HepG2 (cell line): Measurements from ENCODE around the gene ZNRF3. TPM values are rescaled to one million over a fixed set of nuclear protein-coding genes. Genes with fewer than 3 reads are reported as not detected.
A peak's percentile ranks its signal among the peaks of the same experiment; 100 is the strongest.

Experiments used
- ARNT ChIP-seq: fragments of 450-650 bp; IDR thresholded peaks from 2 replicates; pipeline ENCODE4 v1.6.1; 2017
- BHLHE40 ChIP-seq: IDR thresholded peaks from 2 replicates; pipeline ENCODE4 v1.6.1; 2011; ENCODE audit warnings: low read length, improper control_type of control experiment
- HMG20B ChIP-seq: conservative IDR thresholded peaks from 2 replicates; pipeline ENCODE4 v1.6.1; 2016; ENCODE audit warnings: missing genetic modification reagents, missing compliant biosample characterization
- JARID2 ChIP-seq: sonication (generic); formaldehyde crosslinking; IDR thresholded peaks from 2 replicates; pipeline ENCODE4 v1.8.1; 2023; ENCODE audit warnings: missing genetic modification reagents, inconsistent platforms; ENCODE audit not compliant: insufficient replicate concordance
- MAZ ChIP-seq, 2 experiments: sonication (generic) in 1 of 2; formaldehyde crosslinking in 1 of 2; IDR thresholded peaks; 2 replicates each; pipeline versions ENCODE4 v1.5.0 to v1.6.1; 2012 to 2020; ENCODE audit warnings: low read depth in 2 of 2, mild to moderate bottlenecking in 2 of 2, borderline replicate concordance in 1 of 2, improper control_type of control experiment in 1 of 2, low read length in 1 of 2, missing genetic modification reagents in 1 of 2, moderate library complexity in 1 of 2
- MEIS1 ChIP-seq: sonication (generic); formaldehyde crosslinking; IDR thresholded peaks from 2 replicates; pipeline ENCODE4 v1.9.0; 2021; ENCODE audit warnings: mild to moderate bottlenecking, missing genetic modification reagents, moderate library complexity, borderline replicate concordance
- MTA1 ChIP-seq: sonication (generic); formaldehyde crosslinking; IDR thresholded peaks from 2 replicates; pipeline ENCODE4 v1.4.0; 2020; ENCODE audit warnings: missing genetic modification reagents, mild to moderate bottlenecking, borderline replicate concordance
- MTF1 ChIP-seq: sonication (generic); formaldehyde crosslinking; IDR thresholded peaks from 2 replicates; pipeline ENCODE4 v1.5.0; 2020; ENCODE audit warnings: missing genetic modification reagents
- NFYB ChIP-seq: sonication (generic); formaldehyde crosslinking; IDR thresholded peaks from 2 replicates; pipeline ENCODE4 v1.4.0; 2020; ENCODE audit warnings: missing genetic modification reagents
- NONO ChIP-seq, 2 experiments: fragments of 450-650 bp in 1 of 2; sonication (generic) in 1 of 2; formaldehyde crosslinking in 1 of 2; IDR thresholded peaks in 1 of 2; conservative IDR thresholded peaks in 1 of 2; 2 replicates each; pipeline versions ENCODE4 v1.6.1 to v1.8.0; 2017 to 2022; ENCODE audit warnings: mild to moderate bottlenecking in 1 of 2, missing genetic modification reagents in 1 of 2, moderate library complexity in 1 of 2
- PHF5A ChIP-seq: IDR thresholded peaks from one replicate; pipeline ENCODE4 v1.6.1; 2018; ENCODE audit warnings: low read depth, missing genetic modification reagents; ENCODE audit not compliant: unreplicated experiment
- PRPF4 ChIP-seq: fragments of 200-400 bp; formaldehyde crosslinking; IDR thresholded peaks from 2 replicates; pipeline ENCODE4 v1.6.1; 2016; ENCODE audit warnings: low read length, low read depth; ENCODE audit not compliant: poor library complexity, severe bottlenecking
- TEAD3 ChIP-seq: optimal IDR thresholded peaks from 2 replicates; pipeline ENCODE3; 2016; ENCODE audit warnings: borderline replicate concordance
- TRIM24 ChIP-seq: sonication (generic); formaldehyde crosslinking; IDR thresholded peaks from 2 replicates; pipeline ENCODE4 v1.8.0; 2022; ENCODE audit warnings: mild to moderate bottlenecking, missing genetic modification reagents
- XRCC5 ChIP-seq: fragments of 200-400 bp; formaldehyde crosslinking; optimal IDR thresholded peaks from 2 replicates; pipeline ENCODE3; 2017; ENCODE audit warnings: mild to moderate bottlenecking, low read length
- ZNF333 ChIP-seq: sonication (generic); formaldehyde crosslinking; IDR thresholded peaks from 2 replicates; pipeline ENCODE4 v1.4.0; 2020; ENCODE audit warnings: mild to moderate bottlenecking, missing genetic modification reagents, borderline replicate concordance
- ZNF441 ChIP-seq: sonication (generic); formaldehyde crosslinking; IDR thresholded peaks from 2 replicates; pipeline ENCODE4 v1.7.0; 2021; ENCODE audit warnings: missing genetic modification reagents, borderline replicate concordance
- ZNF598 ChIP-seq: sonication (generic); formaldehyde crosslinking; IDR thresholded peaks from 2 replicates; pipeline ENCODE4 v1.5.1; 2020; ENCODE audit warnings: mild to moderate bottlenecking, missing genetic modification reagents, borderline replicate concordance
- polyA plus RNA-seq, 8 experiments: library from polyadenylated mRNA; depleted of rRNA in 3 of 8; stranded (reverse) in 7 of 8; unstranded in 1 of 8; fragments of >200 nt; fragmentation: Illumina TruSeq in 4 of 8; extraction: Trizol in 4 of 8; gene quantifications; 2 replicates each; pipeline versions ENCODE4 v1.2.1 to v1.2.3, GENCODE V29; 2011 to 2016; ENCODE audit warnings: low read depth in 4 of 8, missing spikeins in 1 of 8, mixed read lengths in 1 of 8; ENCODE audit not compliant: insufficient read depth in 1 of 8
- total RNA-seq, 5 experiments: library from RNA; depleted of rRNA; stranded (reverse); fragments of >200 nt; fragmentation: Illumina TruSeq; extraction: Trizol; gene quantifications; 2 replicates each; pipeline ENCODE4 v1.2.3, GENCODE V29; 2016; ENCODE audit warnings: low read depth in 1 of 5
- TF ChIP-seq, protein P1 (sequence below): sonication (generic); IDR thresholded peaks from 2 replicates; pipeline ENCODE4 v1.6.1; 2016; ENCODE audit warnings: low read depth, borderline replicate concordance
- TF ChIP-seq, protein P2 (sequence below): sonication (generic); formaldehyde crosslinking; IDR thresholded peaks from 2 replicates; pipeline ENCODE4 v1.4.0; 2020; ENCODE audit warnings: low read depth, mild to moderate bottlenecking, missing genetic modification reagents
- TF ChIP-seq, protein P3 (sequence below), 2 experiments: sonication (generic) in 1 of 2; formaldehyde crosslinking in 1 of 2; IDR thresholded peaks; 2 replicates each; pipeline versions ENCODE4 v1.6.1 to v1.9.0; 2014 to 2022; ENCODE audit warnings: antibody characterized with exemption in 1 of 2, borderline replicate concordance in 1 of 2, inconsistent platforms in 1 of 2, low read depth in 1 of 2, missing genetic modification reagents in 1 of 2

The ZNRF3 gene
- total and polyA plus RNA-seq, 2 of the 13 experiments (the other 11 are each of a cell fraction or from before 2014, with no cell fraction given), result 20.3 to 36.7 TPM

DNA sequence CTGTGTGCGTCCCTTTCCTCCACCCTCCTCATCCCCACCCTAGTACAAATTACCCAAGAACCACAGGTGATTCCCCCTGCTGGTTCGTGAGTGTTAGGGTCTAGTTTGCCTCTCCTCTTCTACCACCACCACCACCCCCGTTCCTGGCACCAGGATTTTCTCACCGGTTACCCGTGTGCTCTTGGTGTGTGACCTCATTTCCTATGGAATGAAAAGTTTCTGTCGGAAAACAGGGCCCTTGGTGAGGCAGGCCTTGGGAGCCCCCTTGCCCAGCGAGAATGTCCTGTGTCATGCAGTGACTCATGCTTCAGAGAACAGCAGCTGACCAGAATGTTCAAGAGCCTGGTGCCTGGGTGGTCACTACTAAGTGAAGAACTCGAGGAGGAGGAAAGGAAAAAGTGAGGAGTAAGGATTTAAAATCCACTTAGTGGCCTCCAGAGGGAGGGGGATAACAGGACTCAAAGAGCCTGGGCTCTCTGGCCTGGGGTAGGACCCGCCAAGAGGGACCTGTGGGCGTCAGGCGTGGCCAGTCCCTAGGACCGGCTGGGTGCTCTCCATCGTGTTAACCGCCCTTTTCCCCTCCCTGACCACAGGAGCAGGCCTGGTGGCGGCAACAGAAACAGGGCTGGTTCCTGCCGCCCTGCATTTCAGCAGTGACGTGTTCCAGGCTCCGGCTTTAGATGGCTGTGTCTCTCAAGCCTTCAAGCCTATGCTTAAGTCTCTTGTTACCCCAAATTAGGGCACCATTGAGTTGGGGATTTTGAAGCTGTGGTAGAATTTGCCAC is 148.0 kb downstream of the ZNRF3 start (continued):
- TF ChIP-seq NONO (IDR thresholded peaks at IDR 0.05) (no peak), NONO (CRISPR knock-in tag; conservative IDR thresholded peaks at IDR 0.05) (no peak), ZNF333 (CRISPR knock-in tag) (no peak), MTF1 (CRISPR knock-in tag) (no peak), TRIM24 (CRISPR knock-in tag) (no peak), HMG20B (no peak), PRPF4 (no peak), TEAD3 (CRISPR knock-in tag) (peak; percentile 75), NFYB (no peak), ZNF441 (no peak), MTA1 (no peak; the same call in 1 of the 2 replicates), ZNF598 (CRISPR knock-in tag) (no peak), ARNT (no peak), PHF5A (CRISPR knock-in tag) (no peak), XRCC5 (peak; percentile 16), BHLHE40 (no peak), MEIS1 (CRISPR knock-in tag) (0 out of 2 replicates have a peak, but pooled peaks have one; percentile 28), MAZ (IDR thresholded peaks at IDR 0.05; ENCODE audit: borderline replicate concordance, low read depth, low read length) (no peak), MAZ (CRISPR knock-in tag; IDR thresholded peaks at IDR 0.05; ENCODE audit: low read depth) (no peak), JARID2 (no peak)
- TF ChIP-seq, protein P1, sequence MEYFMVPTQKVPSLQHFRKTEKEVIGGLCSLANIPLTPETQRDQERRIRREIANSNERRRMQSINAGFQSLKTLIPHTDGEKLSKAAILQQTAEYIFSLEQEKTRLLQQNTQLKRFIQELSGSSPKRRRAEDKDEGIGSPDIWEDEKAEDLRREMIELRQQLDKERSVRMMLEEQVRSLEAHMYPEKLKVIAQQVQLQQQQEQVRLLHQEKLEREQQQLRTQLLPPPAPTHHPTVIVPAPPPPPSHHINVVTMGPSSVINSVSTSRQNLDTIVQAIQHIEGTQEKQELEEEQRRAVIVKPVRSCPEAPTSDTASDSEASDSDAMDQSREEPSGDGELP, result peak; percentile 78; the same call in 1 of the 2 replicates
- TF ChIP-seq, protein P2, sequence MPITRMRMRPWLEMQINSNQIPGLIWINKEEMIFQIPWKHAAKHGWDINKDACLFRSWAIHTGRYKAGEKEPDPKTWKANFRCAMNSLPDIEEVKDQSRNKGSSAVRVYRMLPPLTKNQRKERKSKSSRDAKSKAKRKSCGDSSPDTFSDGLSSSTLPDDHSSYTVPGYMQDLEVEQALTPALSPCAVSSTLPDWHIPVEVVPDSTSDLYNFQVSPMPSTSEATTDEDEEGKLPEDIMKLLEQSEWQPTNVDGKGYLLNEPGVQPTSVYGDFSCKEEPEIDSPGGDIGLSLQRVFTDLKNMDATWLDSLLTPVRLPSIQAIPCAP (CRISPR knock-in tag), result no peak
- TF ChIP-seq, protein P3, sequence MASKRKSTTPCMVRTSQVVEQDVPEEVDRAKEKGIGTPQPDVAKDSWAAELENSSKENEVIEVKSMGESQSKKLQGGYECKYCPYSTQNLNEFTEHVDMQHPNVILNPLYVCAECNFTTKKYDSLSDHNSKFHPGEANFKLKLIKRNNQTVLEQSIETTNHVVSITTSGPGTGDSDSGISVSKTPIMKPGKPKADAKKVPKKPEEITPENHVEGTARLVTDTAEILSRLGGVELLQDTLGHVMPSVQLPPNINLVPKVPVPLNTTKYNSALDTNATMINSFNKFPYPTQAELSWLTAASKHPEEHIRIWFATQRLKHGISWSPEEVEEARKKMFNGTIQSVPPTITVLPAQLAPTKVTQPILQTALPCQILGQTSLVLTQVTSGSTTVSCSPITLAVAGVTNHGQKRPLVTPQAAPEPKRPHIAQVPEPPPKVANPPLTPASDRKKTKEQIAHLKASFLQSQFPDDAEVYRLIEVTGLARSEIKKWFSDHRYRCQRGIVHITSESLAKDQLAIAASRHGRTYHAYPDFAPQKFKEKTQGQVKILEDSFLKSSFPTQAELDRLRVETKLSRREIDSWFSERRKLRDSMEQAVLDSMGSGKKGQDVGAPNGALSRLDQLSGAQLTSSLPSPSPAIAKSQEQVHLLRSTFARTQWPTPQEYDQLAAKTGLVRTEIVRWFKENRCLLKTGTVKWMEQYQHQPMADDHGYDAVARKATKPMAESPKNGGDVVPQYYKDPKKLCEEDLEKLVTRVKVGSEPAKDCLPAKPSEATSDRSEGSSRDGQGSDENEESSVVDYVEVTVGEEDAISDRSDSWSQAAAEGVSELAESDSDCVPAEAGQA (IDR thresholded peaks at IDR 0.05; ENCODE audit: low read depth), result no peak
- TF ChIP-seq, protein P3 (CRISPR knock-in tag; IDR thresholded peaks at IDR 0.05; ENCODE audit: borderline replicate concordance), result no peak
